ENCODE results near the gene SMC3.

- TF ChIP-seq CTCF (conservative IDR thresholded peaks at IDR 0.05; ENCODE audit: low read length) (no peak), EZH2phosphoT487 (IDR thresholded peaks at IDR 0.05; ENCODE audit: borderline replicate concordance, low read depth, low read length) (no peak)
These were observed 3.7 kb downstream of the SMC3 start for GRCh38 chr10:110571093-110571743.

Data from OCI-LY7 (cell line).